ENCODE data around the gene CLBA1. TPM values are rescaled to one million over a fixed set of nuclear protein-coding genes. Genes with fewer than 3 reads are reported as not detected.

CLBA1 gene
- total RNA-seq, 1 experiment from 2014 or later: 24.3 TPM

DNA sequence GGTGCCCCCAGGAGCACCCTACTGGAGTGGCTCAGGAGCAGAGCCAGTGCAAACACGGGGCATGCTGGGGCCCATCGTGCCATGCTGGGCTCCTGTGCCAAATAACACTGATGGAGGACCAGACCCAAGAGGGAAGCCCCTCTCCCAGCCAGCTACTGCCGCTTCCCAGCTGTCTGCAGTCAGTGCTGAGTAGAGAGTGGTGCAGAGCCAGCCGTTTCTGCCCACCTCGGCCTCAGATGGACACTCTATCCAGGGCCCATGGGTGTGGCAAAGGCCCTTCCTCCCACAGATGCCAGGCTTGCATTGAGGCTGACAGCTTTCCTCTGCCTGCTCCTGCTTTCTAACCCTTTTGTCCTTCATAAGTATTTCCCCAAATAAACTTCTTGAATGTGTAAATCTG lies 13.2 kb downstream of the CLBA1 start:
- no peak for DNase-seq (ENCODE audit: unreplicated experiment)
- no peaks in the 10 kb centered on the region for H3K27me3 Mint-ChIP-seq (ENCODE audit: insufficient read depth, unreplicated experiment)
- TF ChIP-seq CTCF (IDR thresholded peaks at IDR 0.05; ENCODE audit: unreplicated experiment): no peak
- CTCF ChIA-PET: interaction anchor here (0.6 to 0.7 kb wide), 2 partner anchors 18 to 305 kb away, joined by 3 read pairs; no protein-coding TSS in a partner anchor
- no peaks in the 10 kb centered on the region for H3K9me3 Mint-ChIP-seq (ENCODE audit: unreplicated experiment)
- no peak overlapping the region for H3K4me3 Mint-ChIP-seq (ENCODE audit: unreplicated experiment)
- intact Hi-C loops (cut with micrococcal nuclease): no loop called here
- no peaks in the 10 kb centered on the region for H3K4me1 Mint-ChIP-seq (ENCODE audit: insufficient read depth, unreplicated experiment)
- peaks cover 6% of the 10 kb centered on the region for H3K36me3 Mint-ChIP-seq (ENCODE audit: insufficient read depth, unreplicated experiment)
- POLR2A ChIA-PET: interaction anchor here (0.9 to 1.0 kb wide), 2 partner anchors 21 to 89 kb away, joined by 3 to 5 read pairs; no protein-coding TSS in a partner anchor
- no TSS peak for BruUV-seq (replicated peaks)
- H3K27ac Mint-ChIP-seq (ENCODE audit: low read depth, unreplicated experiment): no peak overlapping the region

DNA sequence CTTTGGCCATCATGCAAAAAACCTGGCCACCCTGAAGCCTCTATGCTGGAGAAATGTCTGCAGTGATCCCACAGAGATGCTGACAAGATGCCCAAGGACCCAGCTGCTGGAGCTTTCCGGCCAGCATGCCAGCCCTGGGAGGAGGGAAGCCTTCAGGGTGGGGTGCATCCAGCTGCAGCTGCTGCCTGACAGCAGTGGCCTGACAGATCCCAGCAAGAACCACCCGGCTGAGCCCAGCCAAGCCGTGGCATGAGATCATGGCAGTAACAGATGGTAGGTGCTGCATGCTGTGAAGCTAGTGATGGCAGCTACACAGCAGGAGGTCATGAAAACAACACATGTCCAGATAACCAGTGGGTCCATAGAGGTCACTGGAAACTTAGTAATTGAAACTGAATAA lies 13.8 kb downstream of the CLBA1 start:
- intact Hi-C loops (cut with micrococcal nuclease): no loop called here
- Mint-ChIP-seq H3K27me3 (ENCODE audit: insufficient read depth, unreplicated experiment) (no peaks in the 10 kb centered on the region), H3K4me1 (ENCODE audit: insufficient read depth, unreplicated experiment) (no peaks in the 10 kb centered on the region), H3K36me3 (ENCODE audit: insufficient read depth, unreplicated experiment) (peaks cover 6% of the 10 kb centered on the region), H3K9me3 (ENCODE audit: unreplicated experiment) (no peaks in the 10 kb centered on the region), H3K4me3 (ENCODE audit: unreplicated experiment) (no peak overlapping the region), H3K27ac (ENCODE audit: low read depth, unreplicated experiment) (no peak overlapping the region)
- no peak for TF ChIP-seq CTCF (IDR thresholded peaks at IDR 0.05; ENCODE audit: unreplicated experiment)
- POLR2A ChIA-PET: interaction anchor here (0.9 to 1.0 kb wide), 2 partner anchors 20 to 88 kb away, joined by 3 to 5 read pairs; no protein-coding TSS in a partner anchor
- no TSS peak for BruUV-seq (replicated peaks)
- CTCF ChIA-PET: interaction anchor here (1.2 kb wide), 1 partner anchor 47 kb away, joined by 5 read pairs; no protein-coding TSS in a partner anchor
- DNase-seq (ENCODE audit: unreplicated experiment): no peak

- no TSS peak for BruUV-seq (replicated peaks)
- POLR2A ChIA-PET: interaction anchor here (0.8 to 1.6 kb wide), 4 partner anchors 11 to 29 kb away, joined by 3 to 7 read pairs (median 4); no protein-coding TSS in a partner anchor
- Mint-ChIP-seq H3K4me3 (ENCODE audit: unreplicated experiment) (no peak overlapping the region), H3K27ac (ENCODE audit: low read depth, unreplicated experiment) (no peak overlapping the region), H3K9me3 (ENCODE audit: unreplicated experiment) (no peaks in the 10 kb centered on the region), H3K4me1 (ENCODE audit: insufficient read depth, unreplicated experiment) (no peaks in the 10 kb centered on the region), H3K36me3 (ENCODE audit: insufficient read depth, unreplicated experiment) (peaks cover 25% of the 10 kb centered on the region), H3K27me3 (ENCODE audit: insufficient read depth, unreplicated experiment) (no peaks in the 10 kb centered on the region)
- DNase-seq (ENCODE audit: unreplicated experiment): no peak
- CTCF ChIA-PET: interaction anchor here (1.2 kb wide), 1 partner anchor 30 kb away, joined by 6 read pairs; no protein-coding TSS in a partner anchor
- TF ChIP-seq CTCF (IDR thresholded peaks at IDR 0.05; ENCODE audit: unreplicated experiment): no peak
- intact Hi-C loops (cut with micrococcal nuclease): no loop called here
Observed at GRCh38 chr14:105005329-105005928, 19.8 kb downstream of the CLBA1 start.

GRCh38 chr14:105005929-105006830 lies 20.6 kb downstream of the CLBA1 start:
- H3K27ac Mint-ChIP-seq (ENCODE audit: low read depth, unreplicated experiment): no peak overlapping the region
- DNase-seq (ENCODE audit: unreplicated experiment): no peak
- intact Hi-C loops (cut with micrococcal nuclease): no loop called here
- no peaks in the 10 kb centered on the region for H3K9me3 Mint-ChIP-seq (ENCODE audit: unreplicated experiment)
- ChIA-PET POLR2A (interaction anchor here (0.8 to 1.1 kb wide), 2 partner anchors 8 to 13 kb away, joined by 3 to 6 read pairs; no protein-coding TSS in a partner anchor), CTCF (no interaction called here)
- no peak overlapping the region for H3K4me3 Mint-ChIP-seq (ENCODE audit: unreplicated experiment)
- peaks cover 33% of the 10 kb centered on the region for H3K36me3 Mint-ChIP-seq (ENCODE audit: insufficient read depth, unreplicated experiment)
- TF ChIP-seq CTCF (IDR thresholded peaks at IDR 0.05; ENCODE audit: unreplicated experiment): no peak
- H3K27me3 Mint-ChIP-seq (ENCODE audit: insufficient read depth, unreplicated experiment): no peaks in the 10 kb centered on the region
- no peaks in the 10 kb centered on the region for H3K4me1 Mint-ChIP-seq (ENCODE audit: insufficient read depth, unreplicated experiment)
- BruUV-seq (replicated peaks): no TSS peak
